ENCODE data around the gene PPL. TPM values are rescaled to one million over a fixed set of nuclear protein-coding genes. Genes with fewer than 3 reads are reported as not detected.

PPL gene
- total RNA-seq, 4 donors from 2014 or later, result 52.2 to 246 (median 200) TPM

GRCh38 chr16:4913774-4914525 is 23.0 kb downstream of the PPL start:
- TF ChIP-seq POLR2A (IDR thresholded peaks at IDR 0.05), result no peak
- TF ChIP-seq CTCF (IDR thresholded peaks at IDR 0.05), result no peak
- no peak for TF ChIP-seq EP300 (IDR thresholded peaks at IDR 0.05)
- no peaks in the 10 kb centered on the region for H3K36me3 ChIP-seq
- H3K27me3 ChIP-seq, result no peaks in the 10 kb centered on the region
- WGBS, 2 donors, result 92 to 93% methylated on average over 15 of the region's 15 CpGs
- H3K4me3 ChIP-seq, result no peak overlapping the region
- no peaks in the 10 kb centered on the region for H3K9me3 ChIP-seq
- peaks cover 0 to 12% (median 0%) of the 10 kb centered on the region in 4 donors for H3K4me1 ChIP-seq
- peak overlapping the region in 2 of 4 donors; percentile 10 to 12 for H3K27ac ChIP-seq
- DNase-seq (ENCODE audit: low spot score in 2 of 2), result no peak

- no peaks in the 10 kb centered on the region for H3K9me3 ChIP-seq
- 61 to 76% methylated on average over 7 of the region's 7 CpGs for WGBS, 2 donors
- TF ChIP-seq EP300 (IDR thresholded peaks at IDR 0.05) (no peak), POLR2A (IDR thresholded peaks at IDR 0.05) (no peak), CTCF (IDR thresholded peaks at IDR 0.05) (no peak)
- H3K27me3 ChIP-seq, result no peaks in the 10 kb centered on the region
- DNase-seq (ENCODE audit: low spot score in 2 of 2), result no peak
- peaks cover 0 to 6% (median 0%) of the 10 kb centered on the region in 4 donors for H3K4me1 ChIP-seq
- no peaks in the 10 kb centered on the region for H3K36me3 ChIP-seq
- H3K4me3 ChIP-seq, result no peak overlapping the region
- H3K27ac ChIP-seq, result peak overlapping the region in 2 of 4 donors; percentile 10 to 58
Observed at GRCh38 chr16:4913130-4913773, 23.7 kb downstream of the PPL start.

- Histone ChIP-seq H3K4me3 (no peak overlapping the region), H3K36me3 (no peaks in the 10 kb centered on the region), H3K27ac (peak overlapping the region in 1 of 4 donors; percentile 46), H3K9me3 (no peaks in the 10 kb centered on the region), H3K4me1 (peaks cover 0 to 6% (median 0%) of the 10 kb centered on the region in 4 donors), H3K27me3 (no peaks in the 10 kb centered on the region)
- WGBS, 2 donors, result 64 to 65% methylated on average over 6 of the region's 6 CpGs
- TF ChIP-seq EP300 (IDR thresholded peaks at IDR 0.05) (no peak), CTCF (IDR thresholded peaks at IDR 0.05) (no peak), POLR2A (IDR thresholded peaks at IDR 0.05) (no peak)
- DNase-seq (ENCODE audit: low spot score in 2 of 2), result no peak
Observed at GRCh38 chr16:4911970-4912386, 25.0 kb downstream of the PPL start.

GRCh38 chr16:4910828-4911227 is 26.1 kb downstream of the PPL start:
- Histone ChIP-seq H3K9me3 (no peaks in the 10 kb centered on the region), H3K4me1 (peaks cover 0 to 6% (median 0%) of the 10 kb centered on the region in 4 donors), H3K27me3 (no peaks in the 10 kb centered on the region), H3K36me3 (no peaks in the 10 kb centered on the region), H3K4me3 (no peak overlapping the region), H3K27ac (no peak overlapping the region)
- WGBS, 2 donors, result 87 to 97% methylated on average over 11 to 12 of the region's 12 CpGs
- TF ChIP-seq CTCF (IDR thresholded peaks at IDR 0.05), result no peak
- TF ChIP-seq EP300 (IDR thresholded peaks at IDR 0.05), result no peak
- TF ChIP-seq POLR2A (IDR thresholded peaks at IDR 0.05), result no peak
- no peak for DNase-seq (ENCODE audit: low spot score in 2 of 2)

GRCh38 chr16:4909825-4910224 is 27.1 kb downstream of the PPL start:
- Histone ChIP-seq H3K4me3 (no peak overlapping the region), H3K36me3 (no peaks in the 10 kb centered on the region), H3K27me3 (no peaks in the 10 kb centered on the region), H3K9me3 (no peaks in the 10 kb centered on the region), H3K4me1 (peaks cover 0 to 6% (median 0%) of the 10 kb centered on the region in 4 donors), H3K27ac (no peak overlapping the region)
- TF ChIP-seq EP300 (IDR thresholded peaks at IDR 0.05) (no peak), POLR2A (IDR thresholded peaks at IDR 0.05) (no peak), CTCF (IDR thresholded peaks at IDR 0.05) (no peak)
- DNase-seq (ENCODE audit: low spot score in 2 of 2), result no peak
- 90% methylated on average over 7 of the region's 7 CpGs for WGBS, 2 donors

Data from tibial nerve (tissue), 4 donors.